ENCODE results near the gene NOD1. TPM values are rescaled to one million over a fixed set of nuclear protein-coding genes. Genes with fewer than 3 reads are reported as not detected.
A peak's percentile ranks its signal among the peaks of the same experiment; 100 is the strongest.
"Not testable (repeated sequence)": the region's sequence is repeated elsewhere in the genome, so short reads cannot be mapped to it uniquely, and the experiment has no call there.

The NOD1 gene
- total and polyA plus RNA-seq, 4 experiments from 2014 or later = 5.3 to 21.3 (median 14.0) TPM

DNA sequence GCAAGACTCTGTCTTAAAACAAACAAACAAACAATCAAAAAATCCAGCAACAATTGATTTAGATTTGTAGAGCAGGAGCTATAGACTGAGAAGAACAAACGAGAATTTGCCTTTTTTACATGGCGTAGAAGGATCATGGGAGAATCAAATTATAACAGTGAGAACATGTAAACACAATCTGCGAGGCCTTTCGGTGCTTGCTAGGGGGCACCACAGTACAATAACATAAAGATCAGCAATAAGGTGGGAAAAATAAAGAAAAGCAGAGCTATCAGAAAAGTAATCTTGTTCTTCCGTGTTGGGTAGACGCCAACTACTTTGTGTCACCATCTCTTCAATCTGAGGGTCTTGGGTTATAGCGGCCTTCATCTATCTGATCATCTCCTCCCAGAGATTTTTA lies 82.2 kb downstream of the NOD1 start:
- H3K27ac ChIP-seq (ENCODE audit: low read depth, low read length) = no peak overlapping the region
- intact Hi-C loops (cut with micrococcal nuclease) = no loop called here
- no peak overlapping the region for H3K4me3 Mint-ChIP-seq
- H3K27me3 Mint-ChIP-seq = no peaks in the 10 kb centered on the region
- no peaks in the 10 kb centered on the region for H3K4me1 ChIP-seq (ENCODE audit: insufficient read depth, low read length)
- H3K36me3 Mint-ChIP-seq = peaks cover 0 to 6% of the 10 kb centered on the region in 2 donors
- H3K27me3 ChIP-seq (ENCODE audit: insufficient read depth, low read length) = no peaks in the 10 kb centered on the region
- H3K4me1 Mint-ChIP-seq = peaks cover 0 to 2% (median 0%) of the 10 kb centered on the region in 4 donors
- ChIA-PET POLR2A (ENCODE audit: partially characterized antibody) (interaction anchor here (1.2 kb wide), 1 partner anchor 48 kb away, joined by 3 read pairs; no protein-coding TSS in a partner anchor), CTCF (ENCODE audit: partially characterized antibody) (interaction anchor here (0.9 to 1.2 kb wide), 2 partner anchors 9 to 121 kb away, joined by 3 read pairs; no protein-coding TSS in a partner anchor)
- no peak overlapping the region for H3K4me3 ChIP-seq (ENCODE audit: low read length in 2 of 2)
- DNase-seq = no peak
- H3K9me3 ChIP-seq (ENCODE audit: control insufficient read depth in 1 of 2, low read length in 2 of 2) = no peaks in the 10 kb centered on the region
- H3K27ac Mint-ChIP-seq = no peak overlapping the region
- no peaks in the 10 kb centered on the region for H3K9me3 Mint-ChIP-seq
- no peaks in the 10 kb centered on the region for H3K36me3 ChIP-seq (ENCODE audit: insufficient read depth, low read length)

DNA sequence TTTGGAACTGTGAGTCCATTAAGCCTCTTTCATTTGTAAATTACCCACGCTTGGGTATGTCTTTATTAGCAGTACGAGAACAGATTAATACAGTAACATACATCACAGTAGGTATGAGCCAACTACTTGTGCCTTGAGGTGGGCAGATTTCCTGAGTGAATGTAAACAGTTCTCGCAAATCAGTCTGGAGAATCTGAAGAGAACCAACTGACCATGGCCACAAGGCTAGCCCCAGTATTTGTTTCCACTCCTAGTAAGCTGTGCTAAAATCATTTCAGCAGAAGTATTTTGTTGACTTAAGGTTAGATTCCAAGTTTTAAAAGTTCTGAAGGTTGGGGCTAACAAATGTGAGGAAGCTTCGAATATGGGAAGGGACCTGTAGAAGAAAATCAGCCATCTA lies 82.9 kb downstream of the NOD1 start:
- no peaks in the 10 kb centered on the region for H3K4me1 ChIP-seq (ENCODE audit: insufficient read depth, low read length)
- no peak overlapping the region for H3K27ac ChIP-seq (ENCODE audit: low read depth, low read length)
- no peak for DNase-seq
- Mint-ChIP-seq H3K36me3 (peaks cover 0 to 6% of the 10 kb centered on the region in 2 donors), H3K4me1 (peaks cover 0 to 2% (median 0%) of the 10 kb centered on the region in 4 donors), H3K27ac (no peak overlapping the region), H3K4me3 (no peak overlapping the region), H3K9me3 (no peaks in the 10 kb centered on the region), H3K27me3 (no peaks in the 10 kb centered on the region)
- CTCF ChIA-PET (ENCODE audit: partially characterized antibody) = interaction anchor here (0.9 to 1.2 kb wide), 2 partner anchors 9 to 120 kb away, joined by 3 read pairs; no protein-coding TSS in a partner anchor
- no peak overlapping the region for H3K4me3 ChIP-seq (ENCODE audit: low read length in 2 of 2)
- H3K27me3 ChIP-seq (ENCODE audit: insufficient read depth, low read length) = no peaks in the 10 kb centered on the region
- no peaks in the 10 kb centered on the region for H3K9me3 ChIP-seq (ENCODE audit: control insufficient read depth in 1 of 2, low read length in 2 of 2)
- H3K36me3 ChIP-seq (ENCODE audit: insufficient read depth, low read length) = no peaks in the 10 kb centered on the region
- intact Hi-C loops (cut with micrococcal nuclease) = no loop called here
- POLR2A ChIA-PET (ENCODE audit: partially characterized antibody) = interaction anchor here (1.2 kb wide), 1 partner anchor 48 kb away, joined by 3 read pairs; no protein-coding TSS in a partner anchor

DNA sequence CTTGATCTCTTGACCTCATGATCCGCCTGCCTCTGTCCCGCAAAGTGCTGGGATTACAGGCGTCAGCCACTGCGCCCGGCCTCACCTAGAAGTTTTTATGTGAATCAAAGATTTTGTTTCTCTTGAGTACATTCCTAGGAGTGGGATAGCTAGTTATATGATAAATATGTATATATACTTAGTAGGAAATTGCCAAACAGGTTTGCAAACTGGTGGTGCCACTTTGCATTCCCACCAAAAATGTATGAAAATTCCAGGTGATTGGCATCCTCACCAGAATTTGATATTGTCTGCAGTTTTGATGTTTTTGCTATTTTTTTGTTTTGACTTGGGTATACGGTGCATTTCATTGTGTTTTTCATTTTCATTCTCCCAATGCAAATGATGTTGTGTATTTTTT lies 86.8 kb downstream of the NOD1 start:
- Mint-ChIP-seq H3K4me3 (no peak overlapping the region), H3K36me3 (peaks cover 4 to 11% of the 10 kb centered on the region in 2 donors), H3K27ac (no peak overlapping the region), H3K9me3 (no peaks in the 10 kb centered on the region), H3K27me3 (no peaks in the 10 kb centered on the region), H3K4me1 (no peaks in the 10 kb centered on the region)
- ChIA-PET POLR2A (ENCODE audit: partially characterized antibody) (no interaction called here), CTCF (ENCODE audit: partially characterized antibody) (no interaction called here)
- Histone ChIP-seq H3K27ac (ENCODE audit: low read depth, low read length) (no peak overlapping the region), H3K9me3 (ENCODE audit: control insufficient read depth in 1 of 2, low read length in 2 of 2) (no peaks in the 10 kb centered on the region), H3K27me3 (ENCODE audit: insufficient read depth, low read length) (no peaks in the 10 kb centered on the region), H3K36me3 (ENCODE audit: insufficient read depth, low read length) (no peaks in the 10 kb centered on the region), H3K4me3 (ENCODE audit: low read length in 2 of 2) (no peak overlapping the region), H3K4me1 (ENCODE audit: insufficient read depth, low read length) (no peaks in the 10 kb centered on the region)
- DNase-seq = no peak
- intact Hi-C loops (cut with micrococcal nuclease) = no loop called here

DNA sequence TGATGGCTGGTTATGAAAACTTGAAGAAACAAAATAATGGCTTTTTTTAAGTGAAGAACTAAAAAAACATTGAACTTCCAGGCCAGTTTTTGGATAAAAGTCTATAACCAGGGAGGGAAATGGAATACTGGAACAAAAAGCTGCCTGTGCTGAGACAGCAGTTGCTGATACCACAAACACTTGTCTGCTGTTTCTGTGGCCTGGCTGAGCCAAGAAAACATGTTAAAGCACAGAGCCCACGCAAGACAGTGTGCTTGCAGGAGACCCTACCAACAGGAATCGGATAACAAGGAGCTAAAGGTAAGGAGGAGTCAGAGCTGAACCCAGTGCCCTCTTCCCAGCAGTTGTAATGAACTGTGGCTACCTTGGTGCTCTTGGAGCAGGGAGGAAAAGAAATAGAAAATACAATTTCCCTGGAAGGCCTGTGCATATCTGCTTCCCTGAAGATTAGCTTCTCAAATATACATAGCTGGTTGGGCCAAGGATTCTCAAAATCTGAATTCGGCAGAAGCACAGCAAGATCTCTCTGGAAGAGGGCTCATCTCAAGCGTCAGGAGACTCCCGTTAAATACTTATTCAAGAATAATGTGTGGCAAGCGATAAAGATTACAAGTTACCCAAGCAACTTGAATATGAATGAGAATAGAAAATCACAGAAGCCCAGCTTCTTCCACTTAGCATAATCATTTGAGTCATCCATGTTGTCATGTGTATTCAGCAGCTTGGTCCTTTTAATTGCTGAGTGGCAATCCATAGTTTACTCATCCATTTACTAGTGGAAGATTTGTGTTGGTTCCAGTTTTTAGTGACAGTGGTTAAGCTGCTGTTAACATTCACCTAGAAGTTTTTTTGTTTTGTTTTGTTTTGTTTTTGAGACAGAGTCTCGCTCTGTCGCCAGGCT lies 87.6 kb downstream of the NOD1 start:
- no peak for DNase-seq
- Mint-ChIP-seq H3K27me3 (no peaks in the 10 kb centered on the region), H3K9me3 (no peaks in the 10 kb centered on the region), H3K4me3 (no peak overlapping the region), H3K36me3 (peaks cover 4 to 11% of the 10 kb centered on the region in 2 donors), H3K4me1 (no peaks in the 10 kb centered on the region), H3K27ac (no peak overlapping the region)
- Histone ChIP-seq H3K27ac (ENCODE audit: low read depth, low read length) (no peak overlapping the region), H3K9me3 (ENCODE audit: control insufficient read depth in 1 of 2, low read length in 2 of 2) (no peaks in the 10 kb centered on the region), H3K4me3 (ENCODE audit: low read length in 2 of 2) (no peak overlapping the region), H3K4me1 (ENCODE audit: insufficient read depth, low read length) (no peaks in the 10 kb centered on the region), H3K36me3 (ENCODE audit: insufficient read depth, low read length) (no peaks in the 10 kb centered on the region), H3K27me3 (ENCODE audit: insufficient read depth, low read length) (no peaks in the 10 kb centered on the region)
- intact Hi-C loops (cut with micrococcal nuclease) = no loop called here
- CTCF ChIA-PET (ENCODE audit: partially characterized antibody) = no interaction called here
- POLR2A ChIA-PET (ENCODE audit: partially characterized antibody) = interaction anchor here (0.6 kb wide), 1 partner anchor 107 kb away, joined by 4 read pairs; no protein-coding TSS in a partner anchor

DNA sequence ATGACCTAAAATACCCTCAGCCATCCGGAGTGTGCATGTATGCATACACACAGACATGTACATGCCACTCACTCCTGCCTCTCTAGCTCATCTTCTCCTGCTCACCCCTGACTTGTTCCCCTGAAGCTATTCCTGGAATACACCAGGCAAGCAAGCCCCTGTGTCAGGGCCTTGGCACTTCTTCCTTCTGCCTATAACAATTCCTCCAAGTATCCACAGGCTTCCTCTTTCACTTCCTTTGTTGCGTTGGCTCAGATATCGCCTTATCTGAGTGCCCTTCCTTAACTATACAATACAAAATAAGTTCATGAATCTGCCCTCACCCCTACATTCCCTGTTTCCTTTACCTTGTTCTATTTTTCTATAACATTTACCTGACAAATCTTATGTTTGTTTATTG lies 88.8 kb downstream of the NOD1 start:
- Mint-ChIP-seq H3K4me3 (no peak overlapping the region), H3K27me3 (no peaks in the 10 kb centered on the region), H3K9me3 (no peaks in the 10 kb centered on the region), H3K27ac (peak overlapping the region in 1 of 7 donors; percentile 34), H3K4me1 (no peaks in the 10 kb centered on the region), H3K36me3 (peaks cover 4 to 6% of the 10 kb centered on the region in 2 donors)
- ChIA-PET CTCF (ENCODE audit: partially characterized antibody) (no interaction called here), POLR2A (ENCODE audit: partially characterized antibody) (no interaction called here)
- H3K4me1 ChIP-seq (ENCODE audit: insufficient read depth, low read length) = no peaks in the 10 kb centered on the region
- DNase-seq = no peak
- H3K9me3 ChIP-seq (ENCODE audit: control insufficient read depth in 1 of 2, low read length in 2 of 2) = no peaks in the 10 kb centered on the region
- no peaks in the 10 kb centered on the region for H3K36me3 ChIP-seq (ENCODE audit: insufficient read depth, low read length)
- intact Hi-C loops (cut with micrococcal nuclease) = no loop called here
- H3K27ac ChIP-seq (ENCODE audit: low read depth, low read length) = no peak overlapping the region
- no peaks in the 10 kb centered on the region for H3K27me3 ChIP-seq (ENCODE audit: insufficient read depth, low read length)
- H3K4me3 ChIP-seq (ENCODE audit: low read length in 2 of 2) = no peak overlapping the region

DNA sequence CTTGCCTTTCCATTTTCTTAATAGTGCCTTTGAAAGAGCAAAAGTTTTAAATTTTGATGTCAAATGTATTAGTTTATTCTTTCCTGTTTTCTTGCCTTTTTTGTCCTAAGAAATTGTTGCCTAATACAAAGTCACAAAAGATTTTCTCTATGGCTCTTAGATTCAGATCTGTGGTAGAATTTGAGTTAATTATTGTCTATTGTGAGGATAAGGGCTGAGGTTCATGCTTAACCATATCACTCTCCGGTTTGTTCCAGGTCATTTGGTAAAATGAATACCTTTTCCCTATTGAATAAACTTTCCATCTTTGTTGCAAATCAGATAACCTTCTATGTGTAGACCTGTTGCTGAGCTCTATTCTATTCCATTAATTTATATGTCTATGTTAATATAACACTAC lies 96.0 kb downstream of the NOD1 start:
- H3K27me3 Mint-ChIP-seq = no peaks in the 10 kb centered on the region
- DNase-seq = no peak
- Histone ChIP-seq H3K4me1 (ENCODE audit: insufficient read depth, low read length) (no peaks in the 10 kb centered on the region), H3K27me3 (ENCODE audit: insufficient read depth, low read length) (no peaks in the 10 kb centered on the region), H3K9me3 (ENCODE audit: control insufficient read depth in 1 of 2, low read length in 2 of 2) (no peaks in the 10 kb centered on the region), H3K27ac (ENCODE audit: low read depth, low read length) (no peak overlapping the region), H3K36me3 (ENCODE audit: insufficient read depth, low read length) (no peaks in the 10 kb centered on the region), H3K4me3 (ENCODE audit: low read length in 2 of 2) (no peak overlapping the region)
- peaks cover 0 to 11% (median 3%) of the 10 kb centered on the region in 8 donors for H3K9me3 Mint-ChIP-seq
- ChIA-PET CTCF (ENCODE audit: partially characterized antibody) (no interaction called here), POLR2A (ENCODE audit: partially characterized antibody) (no interaction called here)
- H3K4me3 Mint-ChIP-seq = no peak overlapping the region
- H3K4me1 Mint-ChIP-seq = peaks cover 0 to 4% (median under 1%) of the 10 kb centered on the region in 4 donors
- H3K27ac Mint-ChIP-seq = no peak overlapping the region
- intact Hi-C loops (cut with micrococcal nuclease) = no loop called here
- peaks cover 0 to 1% of the 10 kb centered on the region in 2 donors for H3K36me3 Mint-ChIP-seq

DNA sequence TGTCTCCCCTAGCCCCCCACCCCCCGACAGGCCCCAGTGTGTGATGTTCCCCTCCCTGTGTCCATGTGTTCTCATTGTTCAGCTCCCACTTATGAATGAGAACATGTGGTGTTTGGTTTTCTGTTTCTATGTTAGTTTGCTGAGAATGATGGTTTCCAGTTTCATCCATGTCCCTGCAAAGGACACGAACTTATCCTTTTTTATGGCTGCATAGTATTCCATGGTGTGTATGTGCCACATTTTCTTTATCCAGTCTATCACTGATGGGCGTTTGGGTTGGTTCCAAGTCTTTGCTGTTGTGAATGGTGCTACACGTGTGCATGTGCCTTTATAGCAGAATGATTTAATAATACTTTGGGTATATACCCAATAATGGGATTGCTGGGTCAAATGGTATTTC lies 97.8 kb downstream of the NOD1 start:
- H3K27me3 Mint-ChIP-seq; H3K27ac Mint-ChIP-seq; H3K9me3 ChIP-seq (ENCODE audit: control insufficient read depth in 1 of 2, low read length in 2 of 2); CTCF ChIA-PET (ENCODE audit: partially characterized antibody); H3K36me3 ChIP-seq (ENCODE audit: insufficient read depth, low read length); H3K4me3 ChIP-seq (ENCODE audit: low read length in 2 of 2); H3K27ac ChIP-seq (ENCODE audit: low read depth, low read length); intact Hi-C loops (cut with micrococcal nuclease); H3K27me3 ChIP-seq (ENCODE audit: insufficient read depth, low read length); H3K4me1 ChIP-seq (ENCODE audit: insufficient read depth, low read length); POLR2A ChIA-PET (ENCODE audit: partially characterized antibody); DNase-seq; H3K36me3 Mint-ChIP-seq; H3K4me3 Mint-ChIP-seq; H3K4me1 Mint-ChIP-seq: not testable (repeated sequence)
- peaks cover 0 to 11% (median 3%) of the 10 kb centered on the region in 8 donors for H3K9me3 Mint-ChIP-seq

Data from CD4-positive, alpha-beta memory T cell (primary cell).